Body of pancreas (tissue), 4 donors: ENCODE data around the gene NAP1L1. TPM values are rescaled to one million over a fixed set of nuclear protein-coding genes. Genes with fewer than 3 reads are reported as not detected.

Experiments used
- ATAC-seq: fragments of 150-250 bp; one replicate; pipeline ENCODE4 v1.9.1; 2016
- DNase-seq, 4 donors: peaks; one replicate each; pipeline ENCODE4 v3.0.0-alpha.2; 2019
- H3K27ac ChIP-seq, 4 donors: fragments of 200-600 bp; sonication (generic); 1 replicate in 3 of 4; 2 replicates in 1 of 4; pipeline versions ENCODE4 v1.5.1 to v1.6.1; 2016 to 2019; ENCODE audit warnings: mild to moderate bottlenecking in 1 of 4, mixed read lengths in 1 of 4, moderate library complexity in 1 of 4
- H3K27me3 ChIP-seq, 2 donors: fragments of 200-600 bp; sonication (generic); one replicate each; pipeline ENCODE4 v1.6.0; 2016; ENCODE audit warnings: mild to moderate bottlenecking in 1 of 2
- H3K36me3 ChIP-seq, 2 donors: fragments of 200-600 bp; sonication (generic); replicated peaks in 1 of 2; 2 replicates each; pipeline ENCODE4 v1.5.1; 2016; ENCODE audit warnings: low read depth in 2 of 2; ENCODE audit not compliant: insufficient read depth in 1 of 2
- H3K4me1 ChIP-seq: fragments of 200-600 bp; sonication (generic); one replicate; pipeline ENCODE4 v1.6.0; 2016
- H3K4me3 ChIP-seq, 2 donors: fragments of 200-600 bp; sonication (generic); 1 replicate in 1 of 2; 2 replicates in 1 of 2; pipeline ENCODE4 v1.5.1; 2016 to 2019
- H3K9me3 ChIP-seq, 3 donors: fragments of 200-600 bp; sonication (generic); 1 replicate in 2 of 3; 2 replicates in 1 of 3; pipeline ENCODE4 v1.5.1; 2016
- CTCF ChIP-seq, 7 experiments: fragments of 450-650 bp in 4 of 7; fragments of 200-600 bp in 3 of 7; sonication (generic) in 3 of 7; IDR thresholded peaks; one replicate each; pipeline ENCODE4 v1.5.1; 2016 to 2019; ENCODE audit warnings: antibody characterized with exemption in 7 of 7
- POLR2A ChIP-seq, 3 donors: fragments of 450-650 bp; IDR thresholded peaks; one replicate each; pipeline ENCODE4 v1.6.1; 2016; ENCODE audit warnings: antibody characterized with exemption in 3 of 3, mild to moderate bottlenecking in 2 of 3
- WGBS, 2 donors: methylation state at CpG; one replicate each; pipeline ENCODE4 v1.1.5; 2017; 5-methylcytosine and 5-hydroxymethylcytosine counted together
- intact Hi-C: fragments of 100-400 bp; cut with DNase I; formaldehyde crosslinking; loops from one replicate; pipeline ENCODE4 v1.15.1; 2023
- total RNA-seq, 2 donors: library from RNA; depleted of rRNA; stranded (reverse); fragments of >200 nt; gene quantifications; one replicate each; pipeline ENCODE4 v1.1.0, GENCODE V29; 2016

Gene NAP1L1
- total RNA-seq, 2 donors from 2014 or later, result 151 to 275 TPM

- peak; percentile 18 for ATAC-seq
- TF ChIP-seq POLR2A (IDR thresholded peaks at IDR 0.05) (no peak), CTCF (IDR thresholded peaks at IDR 0.05) (no peak)
- Histone ChIP-seq H3K9me3 (no peaks in the 10 kb centered on the region), H3K27me3 (no peaks in the 10 kb centered on the region), H3K4me1 (peaks cover 9% of the 10 kb centered on the region), H3K4me3 (no peak overlapping the region), H3K27ac (no peak overlapping the region), H3K36me3 (no peaks in the 10 kb centered on the region)
- DNase-seq, result no peak
- WGBS, 2 donors, result 87 to 96% methylated on average over 6 of the region's 6 CpGs
- intact Hi-C loops, result no loop called here
Measured at GRCh38 chr12:76119887-76120286, 35.4 kb upstream of the NAP1L1 start.

- no peaks in the 10 kb centered on the region for H3K9me3 ChIP-seq
- H3K36me3 ChIP-seq, result no peaks in the 10 kb centered on the region
- no peak for ATAC-seq
Measured at GRCh38 chr12:76117751-76118150, 33.3 kb upstream of the NAP1L1 start.

GRCh38 chr12:76117067-76117691 is 32.7 kb upstream of the NAP1L1 start:
- Histone ChIP-seq H3K9me3 (no peaks in the 10 kb centered on the region), H3K27me3 (no peaks in the 10 kb centered on the region), H3K4me1 (peaks cover 9% of the 10 kb centered on the region), H3K4me3 (no peak overlapping the region), H3K36me3 (no peaks in the 10 kb centered on the region), H3K27ac (no peak overlapping the region)
- no peak for ATAC-seq
- 39 to 40% methylated on average over 3 of the region's 3 CpGs for WGBS, 2 donors
- peak in 1 of 4 donors; percentile 15 for DNase-seq
- intact Hi-C loops, result no loop called here
- no peak for TF ChIP-seq CTCF (IDR thresholded peaks at IDR 0.05)
- no peak for TF ChIP-seq POLR2A (IDR thresholded peaks at IDR 0.05)

More at GRCh38 chr12:76117751-76118150, 33.3 kb upstream of the NAP1L1 start:
- TF ChIP-seq POLR2A (IDR thresholded peaks at IDR 0.05) (no peak), CTCF (IDR thresholded peaks at IDR 0.05) (no peak)
- 88 to 94% methylated on average over 2 of the region's 2 CpGs for WGBS, 2 donors
- no peak for DNase-seq
- no peak overlapping the region for H3K27ac ChIP-seq
- H3K27me3 ChIP-seq, result no peaks in the 10 kb centered on the region
- peaks cover 9% of the 10 kb centered on the region for H3K4me1 ChIP-seq
- H3K4me3 ChIP-seq, result no peak overlapping the region
- intact Hi-C loops, result no loop called here

- intact Hi-C loops, result no loop called here
- Histone ChIP-seq H3K4me1 (peaks cover 9% of the 10 kb centered on the region), H3K9me3 (no peaks in the 10 kb centered on the region), H3K27me3 (no peaks in the 10 kb centered on the region), H3K4me3 (no peak overlapping the region), H3K36me3 (no peaks in the 10 kb centered on the region), H3K27ac (no peak overlapping the region)
- 66 to 74% methylated on average over 7 of the region's 7 CpGs for WGBS, 2 donors
- ATAC-seq (no peak), DNase-seq (no peak)
- TF ChIP-seq POLR2A (IDR thresholded peaks at IDR 0.05), result no peak
- no peak for TF ChIP-seq CTCF (IDR thresholded peaks at IDR 0.05)
Measured at GRCh38 chr12:76113800-76114757, 29.6 kb upstream of the NAP1L1 start.
